ENCODE measurements around the gene SRP14.

Gene SRP14

GRCh38 chr15:40070608-40071218 is 31.7 kb upstream of the SRP14 start:
- H4K20me1 ChIP-seq: no peaks in the 10 kb centered on the region
- no peak overlapping the region for H3K4me3 ChIP-seq
- peaks cover 0 to 7% (median 0%) of the 10 kb centered on the region in 11 experiments; a peak in 1 of 22 replicates for H3K27me3 ChIP-seq
- TF ChIP-seq Cebpa-rat (IDR thresholded peaks at IDR 0.05): no peak
- peaks cover 0 to 15% (median 0%) of the 10 kb centered on the region in 11 experiments; a peak in 2 of 22 replicates for H3K9me3 ChIP-seq (replicated peaks in 1 of 11)
- H3K4me2 ChIP-seq: peak overlapping the region in 9 of 11 experiments; percentile 75 to 92 (median 86); a peak in 19 of 22 replicates
- no peaks in the 10 kb centered on the region for H3K36me3 ChIP-seq
- peaks cover 66 to 95% (median 84%) of the 10 kb centered on the region in 10 experiments for H3K4me1 ChIP-seq
- peak overlapping the region in 2 of 11 experiments; percentile 78 to 82; a peak in 2 of 22 replicates for H3K9ac ChIP-seq
- peak overlapping the region in 6 of 11 experiments; percentile 83 to 90 (median 88); a peak in 3 of 22 replicates for H3K27ac ChIP-seq

- no peak for TF ChIP-seq Cebpa-rat (IDR thresholded peaks at IDR 0.05)
Observed at GRCh38 chr15:40070166-40070557, 31.2 kb upstream of the SRP14 start.

GRCh38 chr15:40069178-40070165 is 30.5 kb upstream of the SRP14 start:
- TF ChIP-seq Cebpa-rat (IDR thresholded peaks at IDR 0.05): no peak
- Histone ChIP-seq H3K27ac (peak overlapping the region; percentile 75 to 90 (median 88)), H3K4me1 (peaks cover 78 to 97% (median 88%) of the 10 kb centered on the region in 10 experiments), H3K4me2 (peak overlapping the region; percentile 67 to 92 (median 84)), H3K27me3 (peaks cover 0 to 7% (median 0%) of the 10 kb centered on the region in 11 experiments; a peak in 1 of 22 replicates), H4K20me1 (no peaks in the 10 kb centered on the region), H3K9ac (peak overlapping the region; percentile 71 to 85 (median 79)), H3K9me3 (replicated peaks in 1 of 11) (peaks cover 0 to 12% (median 0%) of the 10 kb centered on the region in 11 experiments; a peak in 1 of 22 replicates), H3K36me3 (no peaks in the 10 kb centered on the region), H3K4me3 (peak overlapping the region in 1 of 10 experiments; percentile 26; a peak in 2 of 20 replicates)

More at GRCh38 chr15:40070166-40070557, 31.2 kb upstream of the SRP14 start:
- H4K20me1 ChIP-seq: no peaks in the 10 kb centered on the region
- H3K36me3 ChIP-seq: no peaks in the 10 kb centered on the region
- peaks cover 71 to 95% (median 84%) of the 10 kb centered on the region in 10 experiments for H3K4me1 ChIP-seq
- H3K4me2 ChIP-seq: peak overlapping the region; percentile 67 to 92 (median 84)
- peaks cover 0 to 7% (median 0%) of the 10 kb centered on the region in 11 experiments; a peak in 1 of 22 replicates for H3K27me3 ChIP-seq
- H3K9ac ChIP-seq: peak overlapping the region; percentile 71 to 85 (median 79); a peak in 20 of 22 replicates
- H3K9me3 ChIP-seq (replicated peaks in 1 of 11): peaks cover 0 to 15% (median 0%) of the 10 kb centered on the region in 11 experiments; a peak in 2 of 22 replicates
- H3K27ac ChIP-seq: peak overlapping the region; percentile 75 to 90 (median 88); a peak in 21 of 22 replicates
- H3K4me3 ChIP-seq: no peak overlapping the region

GRCh38 chr15:40067921-40068624 is 29.1 kb upstream of the SRP14 start:
- peaks cover 0 to under 1% (median 0%) of the 10 kb centered on the region in 11 experiments; a peak in 1 of 22 replicates for H3K9me3 ChIP-seq (replicated peaks in 1 of 11)
- H3K4me2 ChIP-seq: peak overlapping the region; percentile 63 to 96 (median 87)
- H3K4me1 ChIP-seq: peaks cover 83 to 99% (median 91%) of the 10 kb centered on the region in 10 experiments
- H3K4me3 ChIP-seq: no peak overlapping the region
- H3K36me3 ChIP-seq: no peaks in the 10 kb centered on the region
- TF ChIP-seq Cebpa-rat (IDR thresholded peaks at IDR 0.05): no peak
- no peaks in the 10 kb centered on the region for H4K20me1 ChIP-seq
- H3K27me3 ChIP-seq: peaks cover 0 to 7% (median 0%) of the 10 kb centered on the region in 11 experiments; a peak in 1 of 22 replicates
- H3K27ac ChIP-seq: peak overlapping the region in 8 of 11 experiments; percentile 29 to 89 (median 86); a peak in 13 of 22 replicates
- H3K9ac ChIP-seq: peak overlapping the region in 2 of 11 experiments; percentile 38 to 78; a peak in 4 of 22 replicates

DNA sequence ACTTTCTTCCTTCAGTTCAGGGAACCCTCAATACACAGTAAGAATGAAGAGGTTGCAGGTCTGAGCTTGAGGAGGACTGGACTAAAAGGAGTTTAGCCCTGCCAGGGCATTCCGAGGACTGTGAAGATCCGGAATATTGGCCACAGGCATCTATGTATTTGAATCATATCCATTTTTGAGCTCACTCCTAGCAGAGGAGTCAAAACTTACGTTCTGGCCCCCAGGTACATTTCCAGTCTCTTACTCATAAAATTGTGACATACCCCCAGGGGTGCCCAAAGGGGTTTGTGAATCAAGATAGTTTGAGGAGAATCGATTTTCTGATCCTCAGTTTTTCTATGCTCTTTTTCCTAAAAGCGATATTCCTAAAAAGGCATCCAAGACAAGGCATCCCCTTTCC is 27.6 kb upstream of the SRP14 start:
- Histone ChIP-seq H3K4me1 (peaks cover 74 to 99% (median 91%) of the 10 kb centered on the region in 10 experiments), H3K4me3 (no peak overlapping the region), H4K20me1 (no peaks in the 10 kb centered on the region), H3K27me3 (no peaks in the 10 kb centered on the region), H3K9me3 (replicated peaks in 1 of 11) (no peaks in the 10 kb centered on the region), H3K9ac (no peak overlapping the region), H3K4me2 (peak overlapping the region in 9 of 11 experiments; percentile 0 to 96 (median 89); a peak in 11 of 22 replicates), H3K27ac (peak overlapping the region in 7 of 11 experiments; percentile 83 to 92 (median 89); a peak in 11 of 22 replicates), H3K36me3 (no peaks in the 10 kb centered on the region)
- no peak for TF ChIP-seq Cebpa-rat (IDR thresholded peaks at IDR 0.05)

DNA sequence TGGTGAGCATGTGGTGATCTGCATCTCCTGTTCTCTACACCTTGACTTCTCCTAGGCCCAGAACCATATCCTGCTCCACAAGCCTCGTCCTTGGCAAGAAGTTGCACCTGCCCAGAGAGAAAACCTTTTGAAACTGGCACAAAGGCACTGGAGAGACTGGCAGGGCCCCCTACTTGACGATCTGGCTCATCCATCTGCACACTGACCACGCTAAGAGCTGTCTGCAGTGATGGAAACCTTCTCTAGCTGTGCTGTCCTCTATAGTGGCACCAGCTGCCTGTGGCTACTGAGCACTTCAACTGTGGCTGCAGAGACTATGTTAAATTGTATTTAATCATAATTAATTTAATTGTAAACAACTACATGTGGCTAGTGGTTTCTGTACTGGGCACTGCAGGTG is 26.2 kb upstream of the SRP14 start:
- peak overlapping the region; percentile 71 to 92 (median 89) for H3K27ac ChIP-seq
- H3K4me1 ChIP-seq: peaks cover 60 to 100% (median 97%) of the 10 kb centered on the region in 10 experiments
- peak overlapping the region; percentile 72 to 96 (median 86) for H3K4me2 ChIP-seq
- no peak for TF ChIP-seq Cebpa-rat (IDR thresholded peaks at IDR 0.05)
- peak overlapping the region; percentile 19 to 73 (median 64); a peak in 19 of 22 replicates for H3K9ac ChIP-seq
- H3K36me3 ChIP-seq: peaks cover 0 to 7% (median 0%) of the 10 kb centered on the region in 11 experiments; a peak in 2 of 22 replicates
- no peaks in the 10 kb centered on the region for H3K27me3 ChIP-seq
- no peaks in the 10 kb centered on the region for H4K20me1 ChIP-seq
- no peaks in the 10 kb centered on the region for H3K9me3 ChIP-seq (replicated peaks in 1 of 11)
- no peak overlapping the region for H3K4me3 ChIP-seq

DNA sequence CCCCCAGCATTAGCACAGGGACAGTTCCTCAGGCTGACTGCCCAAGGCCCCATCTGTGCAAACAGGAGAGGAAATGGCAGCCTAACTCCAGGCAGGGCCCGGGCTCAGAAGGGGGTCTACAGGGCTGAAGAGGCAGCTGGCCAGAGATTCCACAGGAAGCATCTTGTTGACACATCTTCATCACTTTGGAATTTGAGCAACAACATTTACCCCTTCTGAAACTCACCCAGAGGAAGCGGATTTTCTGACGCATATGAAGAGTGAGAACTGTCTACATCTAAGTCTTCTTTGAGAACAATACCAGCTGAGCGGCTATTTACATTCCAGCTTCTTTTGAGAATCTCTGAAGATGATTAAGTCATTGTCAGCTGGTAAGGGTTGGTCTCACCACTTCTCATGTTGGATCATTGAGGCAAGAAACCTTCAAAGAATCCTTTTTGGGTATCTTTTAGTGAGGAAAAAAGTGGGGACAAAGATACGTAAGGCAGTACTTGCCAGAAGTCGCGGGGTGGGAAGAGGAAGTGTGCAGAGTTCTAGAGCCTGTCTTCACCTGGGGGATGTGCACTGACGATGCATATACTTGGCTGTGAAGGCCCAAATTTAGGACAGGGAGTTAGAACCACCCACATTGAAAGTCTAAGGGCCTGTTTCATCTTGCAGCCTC is 25.4 kb upstream of the SRP14 start:
- Histone ChIP-seq H3K27me3 (no peaks in the 10 kb centered on the region), H3K27ac (peak overlapping the region; percentile 71 to 92 (median 89)), H3K4me1 (peaks cover 57 to 100% (median 97%) of the 10 kb centered on the region in 10 experiments), H3K9ac (peak overlapping the region; percentile 28 to 73 (median 64); a peak in 20 of 22 replicates), H3K36me3 (peaks cover 0 to 7% (median 0%) of the 10 kb centered on the region in 11 experiments; a peak in 2 of 22 replicates), H3K9me3 (replicated peaks in 1 of 11) (no peaks in the 10 kb centered on the region), H3K4me2 (peak overlapping the region; percentile 72 to 96 (median 86)), H3K4me3 (peak overlapping the region in 1 of 10 experiments; percentile 17; a peak in 1 of 20 replicates), H4K20me1 (no peaks in the 10 kb centered on the region)
- peak in 7 of 11 experiments; percentile 36 to 71 (median 61); a peak in 8 of 22 replicates for TF ChIP-seq Cebpa-rat (IDR thresholded peaks at IDR 0.05)
